ENCODE results near the gene SLC4A1. TPM values are rescaled to one million over a fixed set of nuclear protein-coding genes. Genes with fewer than 3 reads are reported as not detected.

Gene SLC4A1
- total and polyA plus RNA-seq, 2 of the 13 experiments (the other 11 are each of a cell fraction or from before 2014, with no cell fraction given), result not detected

DNA sequence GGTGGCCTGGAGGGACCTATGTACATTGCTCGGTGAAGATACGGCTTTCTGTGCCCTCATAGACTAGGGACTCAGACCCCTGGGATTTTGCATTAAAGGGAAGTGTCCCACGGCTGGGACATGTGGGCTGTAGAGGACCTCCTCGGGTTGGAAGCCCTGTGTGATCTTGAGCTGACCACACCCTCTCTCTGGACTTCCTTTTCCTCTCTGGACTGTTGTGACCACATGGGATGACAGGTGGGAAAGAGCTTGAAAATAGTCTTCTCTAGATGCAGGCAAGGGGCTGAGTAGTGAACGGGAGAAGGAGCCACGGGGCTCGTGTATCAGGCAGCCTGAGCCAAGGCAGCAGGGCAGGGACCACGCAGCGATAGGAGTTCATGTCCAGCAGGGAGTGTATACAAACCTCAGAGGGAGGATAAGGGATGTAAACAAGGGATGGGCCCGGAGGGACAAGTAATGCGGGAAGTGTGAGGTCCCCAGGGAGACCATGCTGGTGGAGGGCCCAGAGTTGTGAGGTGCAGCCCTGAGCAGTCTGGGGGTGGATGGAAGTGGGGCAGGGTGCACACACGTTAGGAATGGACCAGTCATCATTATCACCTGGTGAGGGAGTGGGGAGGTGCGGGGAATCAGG lies 4.5 kb upstream of the SLC4A1 start:
- no peaks in the 10 kb centered on the region for H3K9me3 ChIP-seq (ENCODE audit: low read length)
- TF ChIP-seq FOXA1 (IDR thresholded peaks at IDR 0.05), result no peak
- TF ChIP-seq FOXA1 (CRISPR knock-in tag; IDR thresholded peaks at IDR 0.05), result peak; percentile 29; the same call in 1 of the 2 replicates
- no peak for TF ChIP-seq DPF2 (CRISPR knock-in tag; IDR thresholded peaks at IDR 0.05; ENCODE audit: borderline replicate concordance, low read depth)
- TF ChIP-seq, protein P1, sequence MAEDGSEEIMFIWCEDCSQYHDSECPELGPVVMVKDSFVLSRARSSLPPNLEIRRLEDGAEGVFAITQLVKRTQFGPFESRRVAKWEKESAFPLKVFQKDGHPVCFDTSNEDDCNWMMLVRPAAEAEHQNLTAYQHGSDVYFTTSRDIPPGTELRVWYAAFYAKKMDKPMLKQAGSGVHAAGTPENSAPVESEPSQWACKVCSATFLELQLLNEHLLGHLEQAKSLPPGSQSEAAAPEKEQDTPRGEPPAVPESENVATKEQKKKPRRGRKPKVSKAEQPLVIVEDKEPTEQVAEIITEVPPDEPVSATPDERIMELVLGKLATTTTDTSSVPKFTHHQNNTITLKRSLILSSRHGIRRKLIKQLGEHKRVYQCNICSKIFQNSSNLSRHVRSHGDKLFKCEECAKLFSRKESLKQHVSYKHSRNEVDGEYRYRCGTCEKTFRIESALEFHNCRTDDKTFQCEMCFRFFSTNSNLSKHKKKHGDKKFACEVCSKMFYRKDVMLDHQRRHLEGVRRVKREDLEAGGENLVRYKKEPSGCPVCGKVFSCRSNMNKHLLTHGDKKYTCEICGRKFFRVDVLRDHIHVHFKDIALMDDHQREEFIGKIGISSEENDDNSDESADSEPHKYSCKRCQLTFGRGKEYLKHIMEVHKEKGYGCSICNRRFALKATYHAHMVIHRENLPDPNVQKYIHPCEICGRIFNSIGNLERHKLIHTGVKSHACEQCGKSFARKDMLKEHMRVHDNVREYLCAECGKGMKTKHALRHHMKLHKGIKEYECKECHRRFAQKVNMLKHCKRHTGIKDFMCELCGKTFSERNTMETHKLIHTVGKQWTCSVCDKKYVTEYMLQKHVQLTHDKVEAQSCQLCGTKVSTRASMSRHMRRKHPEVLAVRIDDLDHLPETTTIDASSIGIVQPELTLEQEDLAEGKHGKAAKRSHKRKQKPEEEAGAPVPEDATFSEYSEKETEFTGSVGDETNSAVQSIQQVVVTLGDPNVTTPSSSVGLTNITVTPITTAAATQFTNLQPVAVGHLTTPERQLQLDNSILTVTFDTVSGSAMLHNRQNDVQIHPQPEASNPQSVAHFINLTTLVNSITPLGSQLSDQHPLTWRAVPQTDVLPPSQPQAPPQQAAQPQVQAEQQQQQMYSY (CRISPR knock-in tag; IDR thresholded peaks at IDR 0.05), result no peak
- TF ChIP-seq FOXA3 (CRISPR knock-in tag; IDR thresholded peaks at IDR 0.05), result peak; percentile 45
- no peak overlapping the region for H2AFZ ChIP-seq (ENCODE audit: low read length)
- DNase-seq (ENCODE audit: low spot score) (no peak), ATAC-seq (peak; percentile 32), FAIRE-seq (no peak)
- no TSS peak for BruUV-seq (replicated peaks)
- H3K36me3 ChIP-seq (replicated peaks in 1 of 2; ENCODE audit: control insufficient read depth in 1 of 2, insufficient read depth in 2 of 2, low read length in 2 of 2), result no peaks in the 10 kb centered on the region
- CTCF ChIA-PET (ENCODE audit: low intra/inter-chr PET ratio, low total read pairs), result no interaction called here
- H3K27me3 ChIP-seq (ENCODE audit: control insufficient read depth in 1 of 2, insufficient read depth in 2 of 2, low read length in 2 of 2), result peaks cover 7 to 59% of the 10 kb centered on the region in 2 experiments
- no peak overlapping the region for H3K9ac ChIP-seq (ENCODE audit: insufficient read depth, low read depth, low read length)
- POLR2A ChIA-PET, result no interaction called here
- H4K20me1 ChIP-seq (ENCODE audit: insufficient read depth, low read length), result no peaks in the 10 kb centered on the region
- no peak overlapping the region for H3K27ac ChIP-seq (ENCODE audit: extremely low read length, insufficient read depth, low read length)
- H3K4me3 ChIP-seq (replicated peaks in 1 of 3; ENCODE audit: insufficient read depth in 1 of 3, low read depth in 2 of 3, low read length in 3 of 3), result no peak overlapping the region
- intact Hi-C loops (cut with micrococcal nuclease; ENCODE audit: unreplicated experiment) (loop anchor here (10.0 kb wide), 1 partner anchor 52 kb away; the partner anchor contains the start of gene SLC25A39), in situ Hi-C loops (cut with HindIII; ENCODE audit: extremely low pct_ligation_motif_present, low pct_unique_long_range_greater_than_20kb) (no loop called here)
- WGBS (ENCODE audit: low lambda C conversion rate), result 7% methylated on average over 13 of the region's 13 CpGs
- no peak overlapping the region for H3K4me2 ChIP-seq (ENCODE audit: low read depth, low read length)
- H3K79me2 ChIP-seq (ENCODE audit: insufficient read depth, low read length), result no peaks in the 10 kb centered on the region
- 0 out of 2 replicates have a peak, but pooled peaks cover 4% of the 10 kb centered on the region for H3K4me1 ChIP-seq (ENCODE audit: insufficient read depth, low read length)
